VCaP (cell line): ENCODE data around the gene PAK6.

Experiments used
- H3K27ac ChIP-seq: fragments of 450-650 bp; 2 replicates; pipeline ENCODE4 v1.5.1; 2017
- TF ChIP-seq, protein P1 (sequence below): fragments of 450-650 bp; conservative IDR thresholded peaks from 2 replicates; pipeline ENCODE4 v1.5.1; 2017; ENCODE audit warnings: mild to moderate bottlenecking, moderate library complexity

Gene PAK6

DNA sequence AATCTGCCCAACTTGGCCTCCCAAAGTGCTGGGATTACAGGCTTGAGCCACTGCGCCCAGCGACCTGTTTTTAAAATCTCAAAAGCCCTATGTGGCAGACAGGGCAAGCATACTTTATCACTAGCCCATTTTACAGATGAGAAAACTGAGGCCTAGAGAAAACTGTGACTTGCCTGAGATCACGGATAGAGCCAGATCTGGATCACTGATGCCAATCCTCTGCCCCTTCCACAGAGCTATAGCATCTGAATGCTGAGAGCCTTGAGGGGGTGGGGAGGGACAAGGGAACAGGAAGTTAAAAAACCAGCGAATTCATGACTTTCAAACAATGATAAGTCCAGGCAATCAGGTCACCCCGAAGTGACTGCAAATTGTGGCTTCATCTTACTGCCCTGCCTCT is 36.7 kb downstream of the PAK6 start:
- H3K27ac ChIP-seq = no peak overlapping the region; the same call in 1 of the 2 replicates
- TF ChIP-seq, protein P1, sequence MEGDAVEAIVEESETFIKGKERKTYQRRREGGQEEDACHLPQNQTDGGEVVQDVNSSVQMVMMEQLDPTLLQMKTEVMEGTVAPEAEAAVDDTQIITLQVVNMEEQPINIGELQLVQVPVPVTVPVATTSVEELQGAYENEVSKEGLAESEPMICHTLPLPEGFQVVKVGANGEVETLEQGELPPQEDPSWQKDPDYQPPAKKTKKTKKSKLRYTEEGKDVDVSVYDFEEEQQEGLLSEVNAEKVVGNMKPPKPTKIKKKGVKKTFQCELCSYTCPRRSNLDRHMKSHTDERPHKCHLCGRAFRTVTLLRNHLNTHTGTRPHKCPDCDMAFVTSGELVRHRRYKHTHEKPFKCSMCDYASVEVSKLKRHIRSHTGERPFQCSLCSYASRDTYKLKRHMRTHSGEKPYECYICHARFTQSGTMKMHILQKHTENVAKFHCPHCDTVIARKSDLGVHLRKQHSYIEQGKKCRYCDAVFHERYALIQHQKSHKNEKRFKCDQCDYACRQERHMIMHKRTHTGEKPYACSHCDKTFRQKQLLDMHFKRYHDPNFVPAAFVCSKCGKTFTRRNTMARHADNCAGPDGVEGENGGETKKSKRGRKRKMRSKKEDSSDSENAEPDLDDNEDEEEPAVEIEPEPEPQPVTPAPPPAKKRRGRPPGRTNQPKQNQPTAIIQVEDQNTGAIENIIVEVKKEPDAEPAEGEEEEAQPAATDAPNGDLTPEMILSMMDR = no peak

DNA sequence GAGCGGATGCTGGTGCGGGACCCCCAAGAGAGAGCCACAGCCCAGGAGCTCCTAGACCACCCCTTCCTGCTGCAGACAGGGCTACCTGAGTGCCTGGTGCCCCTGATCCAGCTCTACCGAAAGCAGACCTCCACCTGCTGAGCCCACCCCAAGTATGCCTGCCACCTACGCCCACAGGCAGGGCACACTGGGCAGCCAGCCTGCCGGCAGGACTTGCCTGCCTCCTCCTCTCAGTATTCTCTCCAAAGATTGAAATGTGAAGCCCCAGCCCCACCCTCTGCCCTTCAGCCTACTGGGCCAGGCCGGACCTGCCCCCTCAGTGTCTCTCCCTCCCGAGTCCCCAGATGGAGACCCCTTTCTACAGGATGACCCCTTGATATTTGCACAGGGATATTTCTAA is 37.1 kb downstream of the PAK6 start:
- no peak overlapping the region for H3K27ac ChIP-seq
- TF ChIP-seq, protein P1 = no peak

DNA sequence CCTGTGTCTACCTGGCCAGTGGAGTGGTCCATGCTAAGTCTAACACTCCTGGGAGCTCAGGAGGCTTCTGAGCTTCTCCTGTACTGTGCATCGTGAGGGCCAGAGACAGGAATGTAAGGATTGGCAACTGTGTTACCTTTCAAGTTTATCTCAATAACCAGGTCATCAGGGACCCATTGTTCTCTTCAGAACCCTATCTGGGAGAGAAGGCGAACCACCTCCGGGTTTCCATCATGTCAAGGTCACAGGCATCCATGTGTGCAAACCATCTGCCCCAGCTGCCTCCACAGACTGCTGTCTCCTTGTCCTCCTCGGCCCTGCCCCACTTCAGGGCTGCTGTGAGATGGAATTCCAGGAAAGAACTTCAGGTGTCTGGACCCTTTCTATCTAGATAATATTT is 38.1 kb downstream of the PAK6 start:
- TF ChIP-seq, protein P1 = no peak
- H3K27ac ChIP-seq = peak overlapping the region; percentile 2; the same call in 1 of the 2 replicates

DNA sequence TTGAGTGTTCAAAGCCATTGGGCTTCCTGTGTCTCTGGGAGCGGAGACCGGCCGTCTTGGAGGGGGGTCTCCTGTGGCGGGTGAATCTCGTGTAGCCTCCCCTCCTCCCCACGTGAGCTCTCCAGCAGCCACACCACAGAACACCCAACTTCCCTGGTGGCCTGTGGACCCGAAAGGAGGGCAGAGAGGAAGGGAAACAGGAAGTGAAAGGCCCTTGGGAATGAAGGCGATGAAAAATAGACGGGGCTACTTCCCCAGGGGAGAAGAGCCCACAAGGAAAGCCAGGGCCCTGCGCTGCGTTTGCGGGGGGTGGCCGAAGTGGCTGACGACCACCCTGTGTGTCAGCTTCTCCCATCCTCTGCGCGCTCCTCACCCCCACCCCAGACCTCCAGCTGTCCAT is 38.6 kb downstream of the PAK6 start:
- H3K27ac ChIP-seq = no peak overlapping the region

DNA sequence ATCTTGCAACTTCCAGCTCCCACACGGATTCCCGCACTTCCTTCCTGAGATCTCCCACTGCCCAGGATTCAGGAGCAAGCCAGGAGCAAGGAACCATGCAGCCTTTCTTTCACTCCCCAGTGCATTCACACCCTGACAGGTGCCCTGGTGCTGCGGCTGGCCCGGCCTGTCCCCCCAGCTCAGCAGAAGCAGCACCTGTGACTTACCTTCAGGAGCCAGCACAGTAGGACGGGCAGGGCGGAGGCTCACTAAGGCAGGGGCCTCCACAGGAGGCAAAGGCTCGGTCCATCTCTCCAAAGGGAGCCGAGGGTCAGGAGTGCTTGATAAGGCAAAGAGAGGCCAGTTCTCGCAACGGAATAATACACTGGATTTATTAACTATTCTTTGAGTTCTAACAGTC is 39.2 kb downstream of the PAK6 start:
- no peak overlapping the region for H3K27ac ChIP-seq
- TF ChIP-seq, protein P1 = no peak

More for the DNA sequence above, 38.6 kb downstream of the PAK6 start:
- TF ChIP-seq, protein P1 = no peak

DNA sequence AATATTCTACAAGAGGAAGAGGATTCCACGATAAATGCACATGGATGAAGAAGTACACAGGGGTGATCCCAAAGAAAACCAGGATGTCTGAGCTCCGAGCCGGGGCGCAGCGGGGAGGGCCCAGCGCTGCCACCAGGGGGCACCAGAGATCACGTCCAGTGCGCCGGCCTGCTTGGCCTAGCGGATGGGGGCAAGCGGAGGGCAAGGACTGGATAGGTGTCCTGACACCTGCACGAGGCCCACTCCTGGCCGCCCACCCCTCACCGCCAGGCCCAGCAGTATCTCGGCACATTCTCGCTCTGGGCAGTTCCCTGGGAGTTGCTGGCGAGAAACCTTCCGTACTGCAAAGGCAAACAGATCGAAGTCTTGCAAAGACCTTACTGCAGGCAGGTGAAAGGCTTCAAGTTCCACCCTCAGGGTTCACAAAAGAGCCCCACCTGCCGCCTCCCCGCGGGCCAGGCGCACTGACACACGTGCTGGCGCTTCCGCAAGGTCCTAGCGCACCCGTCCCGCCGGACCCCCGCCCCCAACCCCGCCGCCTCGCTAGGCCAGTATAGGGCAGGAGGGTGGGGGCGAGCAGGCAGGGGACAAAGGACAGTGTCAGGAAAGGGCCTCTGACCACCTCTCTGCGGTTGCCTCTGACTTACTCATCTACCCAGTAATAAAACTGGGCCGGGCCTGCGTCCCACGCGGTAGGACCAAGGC is 40.7 kb downstream of the PAK6 start:
- no peak overlapping the region for H3K27ac ChIP-seq
- TF ChIP-seq, protein P1 = peak; percentile 94

DNA sequence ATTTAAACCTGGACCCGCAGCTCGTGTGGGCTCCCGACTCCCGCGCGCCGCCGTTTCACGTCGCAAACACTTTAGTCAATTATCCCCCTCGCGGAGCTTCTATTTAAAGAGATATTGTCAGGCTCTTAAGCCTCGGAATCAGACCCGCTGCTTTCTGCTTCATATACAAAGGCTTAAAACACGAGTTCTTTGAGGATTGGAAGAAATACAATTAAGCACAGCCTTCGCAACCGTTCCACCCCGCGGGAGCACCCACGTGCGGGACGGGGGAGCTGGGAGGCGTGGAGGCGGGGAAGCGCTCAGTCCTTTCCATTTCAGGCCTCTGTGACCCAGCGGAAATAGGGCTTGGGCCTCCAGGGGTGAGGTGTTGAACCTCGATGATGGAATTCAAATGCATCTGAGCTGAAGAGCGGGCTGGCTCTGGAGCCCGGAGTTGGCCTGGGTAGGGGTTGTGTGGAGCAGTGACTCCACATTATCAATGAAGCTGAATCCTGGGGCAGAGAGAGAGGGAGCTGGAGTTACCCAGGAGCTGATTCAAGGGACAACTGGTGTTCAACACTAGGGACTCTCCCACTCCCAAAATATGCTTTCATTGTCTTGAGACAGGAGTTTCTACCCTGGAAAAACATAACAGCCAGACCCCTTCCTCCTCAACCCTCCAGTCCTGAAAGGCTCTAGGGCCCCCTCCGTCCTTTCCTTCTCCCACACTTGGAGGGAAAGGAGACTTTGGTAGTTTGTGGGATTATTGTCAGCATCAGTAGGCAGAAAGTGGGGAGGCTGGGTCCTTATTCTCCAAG is 41.6 kb downstream of the PAK6 start:
- no peak overlapping the region for H3K27ac ChIP-seq
- TF ChIP-seq, protein P1 = no peak
